G401.6 (cell line): ENCODE results near the gene CITED4.
"Not testable (repeated sequence)": the region's sequence is repeated elsewhere in the genome, so short reads cannot be mapped to it uniquely, and the experiment has no call there.

Experiments
- FAIRE-seq: peaks from 2 replicates; lab custom pipeline; 2012; peaks lifted over from hg19 to GRCh38; lab: Jason Lieb, UNC

Gene CITED4, protein sequence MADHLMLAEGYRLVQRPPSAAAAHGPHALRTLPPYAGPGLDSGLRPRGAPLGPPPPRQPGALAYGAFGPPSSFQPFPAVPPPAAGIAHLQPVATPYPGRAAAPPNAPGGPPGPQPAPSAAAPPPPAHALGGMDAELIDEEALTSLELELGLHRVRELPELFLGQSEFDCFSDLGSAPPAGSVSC

GRCh38 chr1:40862008-40862863 is at the start of gene CITED4:
Gene CITED4 (minus strand): TSS chr1:40862363. CDS start chr1:40862127, 236 bp downstream.
- FAIRE-seq: peak; percentile 98

DNA sequence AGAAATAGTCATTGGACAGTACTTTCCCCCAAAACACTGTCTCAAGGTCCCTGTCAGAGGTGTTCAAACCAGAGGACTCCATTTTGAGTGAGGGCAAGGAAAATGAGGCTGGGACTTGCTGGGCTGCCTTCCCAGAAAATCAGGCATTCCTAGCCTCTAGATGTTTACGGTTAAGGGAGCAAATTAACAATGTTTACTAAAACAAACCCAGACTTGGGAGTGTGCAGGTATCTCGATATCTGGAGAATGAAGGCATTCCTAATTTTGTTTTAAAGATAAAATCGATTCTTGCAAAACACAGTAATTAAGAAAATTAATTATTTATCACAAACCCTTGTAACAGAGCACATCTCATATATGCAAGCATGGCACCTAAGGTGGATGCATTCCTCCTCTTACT is 48.9 kb upstream of the CITED4 start:
- FAIRE-seq: no peak

DNA sequence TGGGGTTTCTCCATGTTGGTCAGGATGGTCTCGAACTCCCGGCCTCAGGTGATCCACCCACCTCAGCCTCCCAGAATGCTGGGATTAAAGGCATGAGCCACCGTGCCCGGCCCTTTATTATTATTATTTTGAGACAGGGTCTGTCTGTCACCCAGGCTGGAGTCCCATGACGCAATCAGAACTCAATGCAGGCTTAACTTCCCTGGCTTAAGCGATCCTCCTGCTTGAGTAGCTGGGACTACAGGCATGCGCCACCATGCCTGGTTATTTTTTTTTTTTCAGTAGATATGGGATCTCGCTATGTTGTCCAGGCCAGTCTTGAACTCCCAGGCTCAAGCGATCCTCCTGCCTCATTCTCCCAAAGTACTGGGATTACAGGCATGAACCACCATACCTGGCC is 47.1 kb upstream of the CITED4 start:
- no peak for FAIRE-seq

DNA sequence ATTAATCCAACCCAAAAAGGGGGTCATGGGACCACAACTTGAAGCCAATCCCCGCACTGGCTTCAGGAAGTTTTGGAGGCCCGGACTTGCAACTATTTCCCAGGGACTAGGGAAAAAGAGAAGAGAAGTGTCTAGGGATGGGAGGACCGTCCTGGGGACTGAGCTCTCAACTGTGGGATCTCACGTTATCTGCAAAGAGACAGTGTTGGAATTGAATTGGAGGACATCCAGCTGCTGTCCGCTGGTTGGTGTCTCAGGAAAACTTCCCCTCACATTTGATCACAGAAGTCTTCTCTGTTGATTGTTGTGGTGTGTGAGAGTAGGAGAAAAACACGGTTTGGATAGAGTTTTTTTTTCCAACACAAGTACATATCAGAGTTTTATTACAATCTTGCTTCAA is 46.2 kb upstream of the CITED4 start:
- no peak for FAIRE-seq

GRCh38 chr1:40907899-40908298 is 45.7 kb upstream of the CITED4 start:
- FAIRE-seq: no peak

DNA sequence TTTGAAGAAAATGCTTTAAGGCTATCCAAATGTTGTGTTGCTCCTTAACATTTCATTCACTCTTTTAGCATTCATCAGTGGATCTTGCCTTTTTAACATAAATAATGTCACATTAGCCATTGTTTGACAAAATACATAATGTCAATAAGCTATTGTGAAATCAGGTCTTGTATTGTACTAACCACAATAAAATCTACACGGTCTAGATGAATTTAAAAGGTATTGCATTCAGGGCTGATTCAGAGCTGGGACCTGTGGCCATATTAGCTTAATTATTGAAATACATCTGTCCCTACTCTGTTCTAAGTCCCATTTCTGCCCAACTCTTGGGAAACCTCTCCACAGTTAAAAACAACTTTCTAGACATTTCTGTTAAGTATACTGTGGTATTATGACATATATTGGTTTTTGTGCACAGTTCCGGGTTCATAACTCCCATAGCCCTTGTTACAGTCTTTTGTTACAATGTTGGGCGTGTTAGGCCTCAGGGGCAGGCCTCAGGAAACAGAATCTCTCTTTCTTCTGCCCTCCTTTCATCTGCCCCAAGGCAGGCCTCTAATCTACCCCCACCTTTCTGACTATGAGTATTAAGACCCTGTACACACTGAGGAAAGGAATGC is 44.7 kb upstream of the CITED4 start:
- no peak for FAIRE-seq

DNA sequence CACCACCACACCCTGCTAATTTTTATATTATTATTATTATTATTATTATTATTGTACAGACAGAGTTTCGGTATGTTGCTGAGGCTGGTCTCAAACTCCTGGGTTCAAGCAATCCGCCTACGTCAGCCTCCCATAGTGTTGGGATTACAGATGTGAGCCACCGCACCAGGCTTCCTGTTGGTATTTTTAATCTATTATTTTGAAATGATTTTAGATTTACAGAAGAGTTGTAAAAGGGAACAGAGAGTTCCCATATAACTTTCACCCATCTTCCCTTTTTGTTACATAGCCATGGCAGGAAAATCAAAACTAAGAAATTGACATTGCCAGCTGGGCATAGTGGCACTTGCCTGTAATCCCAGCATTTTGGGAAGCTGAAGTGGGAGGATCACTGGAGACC is 42.9 kb upstream of the CITED4 start:
- FAIRE-seq: no peak

- no peak for FAIRE-seq
Measured at GRCh38 chr1:40903106-40903505, 40.9 kb upstream of the CITED4 start.

DNA sequence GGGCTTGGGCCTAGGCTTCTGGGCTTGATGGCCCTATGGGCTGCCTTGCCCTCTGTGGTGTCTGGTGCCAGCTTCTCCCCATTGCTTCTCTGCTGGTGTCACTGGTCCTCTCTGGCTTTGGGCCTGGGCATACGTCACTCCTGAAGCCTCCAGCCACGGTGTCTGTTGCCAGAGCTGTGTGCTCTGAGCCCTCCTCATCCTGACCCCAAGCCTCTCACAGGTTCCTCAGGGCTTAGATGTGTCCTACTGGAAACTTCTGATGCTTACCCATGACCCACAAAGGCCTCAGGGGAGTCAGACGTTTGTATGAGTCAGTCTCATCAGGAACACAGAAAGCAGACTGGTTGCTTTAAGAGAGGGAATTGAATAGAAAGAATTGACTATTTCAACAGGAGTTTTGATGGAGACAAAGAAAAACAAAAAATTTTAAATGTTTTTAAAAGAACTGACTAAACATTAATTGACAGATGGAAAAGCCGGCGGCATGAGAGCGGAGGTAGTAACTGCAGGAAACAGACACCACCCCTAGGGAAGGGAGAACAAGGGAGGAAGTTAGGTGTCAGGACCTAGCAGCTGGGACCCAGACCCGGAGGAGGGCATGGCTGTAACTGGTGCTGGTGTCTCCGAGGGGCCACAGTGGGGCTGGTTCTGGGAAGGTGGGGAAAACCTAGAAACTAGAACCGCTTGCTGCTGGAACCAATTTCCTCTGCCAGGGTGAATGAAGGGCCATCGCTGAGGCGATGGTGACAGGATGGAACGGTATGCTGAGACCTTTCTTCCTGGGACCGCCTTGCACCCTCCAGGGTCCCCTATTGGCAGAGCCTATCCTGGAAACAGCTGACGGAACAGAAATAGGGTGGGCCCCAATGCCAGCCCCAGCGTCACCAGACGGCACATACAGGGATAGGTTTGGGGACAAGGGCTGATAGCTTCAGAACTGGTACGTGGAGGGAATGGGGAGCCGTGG is 40.0 kb upstream of the CITED4 start:
- FAIRE-seq: no peak

DNA sequence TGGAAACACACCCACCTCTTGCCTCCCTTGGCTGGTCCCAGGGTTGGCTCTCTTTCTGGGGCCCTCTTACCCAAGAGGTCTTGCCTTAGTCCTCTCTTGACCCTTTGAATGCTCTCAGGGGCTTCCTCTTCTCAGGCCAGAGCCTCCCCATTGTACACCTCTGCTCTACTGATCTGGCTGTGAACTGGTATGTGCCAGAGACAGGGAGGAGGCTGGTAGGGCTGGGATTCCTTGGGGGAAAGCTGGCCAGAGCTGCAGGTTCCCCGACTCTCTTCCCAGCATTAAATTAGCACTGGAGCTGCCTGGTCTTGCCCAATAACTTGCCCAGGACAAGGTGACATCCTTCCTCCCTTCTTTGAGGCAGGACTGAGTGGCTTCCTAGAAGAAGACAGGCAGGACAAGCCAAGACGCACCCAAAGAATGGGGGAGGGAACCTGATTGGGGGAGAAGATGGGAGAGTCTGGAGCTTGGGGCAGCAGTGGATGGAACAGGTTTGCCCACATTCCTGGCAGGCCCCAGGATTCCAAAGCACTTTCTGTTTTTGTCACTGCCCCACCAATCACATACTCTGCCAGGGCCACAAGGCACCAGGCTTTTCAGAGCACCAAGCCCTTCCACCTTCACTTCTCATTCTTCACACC is 37.2 kb upstream of the CITED4 start:
- no peak for FAIRE-seq

- no peak for FAIRE-seq
Measured at GRCh38 chr1:40898431-40898901, 36.3 kb upstream of the CITED4 start.

GRCh38 chr1:40897513-40897912 is 35.4 kb upstream of the CITED4 start:
- no peak for FAIRE-seq

GRCh38 chr1:40896482-40896881 is 34.3 kb upstream of the CITED4 start:
- FAIRE-seq: no peak

GRCh38 chr1:40895601-40896000 is 33.4 kb upstream of the CITED4 start:
- FAIRE-seq: no peak

DNA sequence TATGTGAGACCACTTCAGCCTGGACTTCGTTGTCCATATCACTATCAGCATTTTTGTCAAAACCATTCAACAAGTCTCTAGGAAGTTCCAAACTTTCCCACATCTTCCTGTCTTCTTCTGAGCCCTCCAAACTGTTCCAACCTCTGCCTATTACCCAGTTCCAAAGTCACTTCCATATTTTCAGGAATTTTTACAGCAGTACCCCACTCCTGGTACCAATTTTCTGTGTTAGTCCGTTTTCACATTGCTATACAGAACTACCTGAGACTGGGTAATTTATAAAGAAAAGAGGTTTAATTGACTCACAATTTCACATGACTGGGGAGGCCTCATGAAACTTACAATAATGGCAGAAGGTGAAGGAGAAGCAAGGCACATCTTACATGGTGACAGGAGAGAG is 32.7 kb upstream of the CITED4 start:
- FAIRE-seq: not testable (repeated sequence)

DNA sequence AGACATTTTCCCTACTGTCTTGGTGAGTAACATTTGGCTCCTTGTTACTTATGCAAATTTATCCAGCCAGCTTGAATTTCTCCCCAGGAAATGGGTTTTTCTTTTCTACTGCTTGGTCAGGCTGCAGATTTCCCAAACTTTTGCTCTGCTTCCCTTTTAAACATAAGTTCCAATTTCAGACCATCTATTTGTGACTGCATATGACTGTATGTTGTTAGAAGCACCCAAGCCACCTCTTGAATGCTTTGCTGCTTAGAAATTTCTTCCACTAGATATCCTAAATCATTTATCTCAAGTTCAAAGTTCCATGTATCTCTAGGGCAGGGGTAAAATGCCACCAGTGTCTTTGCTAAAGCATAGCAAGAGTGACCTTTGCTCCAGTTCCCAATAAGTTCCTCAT is 32.3 kb upstream of the CITED4 start:
- no peak for FAIRE-seq

DNA sequence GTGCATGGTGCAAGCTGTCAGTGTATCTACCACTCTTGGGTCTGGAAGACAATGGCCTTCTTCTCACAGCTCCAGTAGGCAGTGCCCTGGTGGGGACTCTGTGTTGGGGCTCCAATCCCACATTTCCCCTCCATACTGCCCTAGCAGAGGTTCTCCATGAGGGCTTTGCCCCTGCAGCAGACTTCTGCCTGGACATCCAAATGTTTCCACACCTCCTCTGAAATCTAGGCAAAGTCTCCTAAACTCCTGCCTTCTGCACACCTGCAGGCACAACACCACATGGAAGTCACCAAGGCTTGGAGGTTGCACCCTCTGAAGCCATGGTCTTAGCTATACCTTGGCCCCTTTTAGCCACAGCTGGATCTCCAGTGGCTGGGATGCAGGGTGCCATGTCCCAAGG is 31.8 kb upstream of the CITED4 start:
- FAIRE-seq: no peak

DNA sequence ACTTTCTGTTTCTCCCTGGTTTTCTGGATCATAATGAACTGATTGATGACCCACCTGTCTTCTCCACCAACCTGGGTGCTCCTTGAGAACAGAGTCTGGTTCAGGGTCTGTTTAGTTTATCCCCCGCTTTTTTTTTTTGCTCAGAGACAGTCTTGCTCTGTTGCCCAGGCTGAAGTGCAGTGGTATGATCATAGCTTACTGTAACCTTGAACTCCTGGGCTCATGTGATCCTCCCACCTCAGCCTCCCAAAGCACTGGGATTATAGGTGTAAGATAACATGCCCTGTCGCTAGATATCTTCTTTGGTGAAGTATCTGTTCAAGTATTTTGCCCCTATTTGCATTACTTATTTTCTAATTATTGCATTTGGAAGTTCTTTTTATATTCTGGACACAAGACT is 30.2 kb upstream of the CITED4 start:
- FAIRE-seq: no peak

DNA sequence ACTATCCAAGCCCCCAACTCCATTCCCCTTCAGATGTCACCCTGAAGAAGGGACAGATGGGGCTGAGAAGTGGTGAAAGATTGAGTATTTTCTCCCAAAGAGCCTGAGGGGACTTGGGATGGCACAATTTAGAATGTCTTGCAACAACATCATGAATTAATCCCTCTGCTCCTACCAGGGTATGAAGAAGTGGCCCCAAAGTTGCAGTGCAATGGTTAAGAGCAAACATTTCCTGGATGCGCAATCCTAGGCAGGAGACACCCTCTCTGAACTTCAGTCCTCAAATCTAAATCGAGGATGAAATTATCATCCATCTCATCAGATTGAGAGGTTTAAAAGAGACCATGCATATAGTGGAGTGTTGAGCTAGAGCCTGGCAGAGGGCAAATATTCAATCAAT is 28.6 kb upstream of the CITED4 start:
- FAIRE-seq: no peak

GRCh38 chr1:40887652-40888051 is 25.5 kb upstream of the CITED4 start:
- FAIRE-seq: no peak

DNA sequence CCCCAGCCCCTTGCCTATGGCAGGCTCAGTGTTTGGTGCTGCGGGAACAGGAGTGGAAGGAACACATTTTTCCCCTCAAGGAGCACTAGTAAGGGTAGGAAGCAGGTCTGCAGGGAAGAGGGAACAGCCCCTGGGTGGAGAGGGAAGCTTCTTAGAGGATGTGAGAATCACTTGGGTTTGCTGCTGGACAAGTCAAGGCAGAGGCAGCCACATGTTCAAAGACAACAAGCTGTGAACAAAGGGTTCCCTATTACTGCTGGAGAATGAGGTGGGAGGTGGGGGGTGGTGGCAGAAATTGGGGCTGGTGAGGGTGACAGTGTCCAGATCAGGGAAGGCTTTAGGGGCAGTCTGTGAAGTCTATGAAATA is 24.8 kb upstream of the CITED4 start:
- no peak for FAIRE-seq
